HL-60 (cell line): Measurements from ENCODE around the gene SAG.

ENCODE experiments used
- REST ChIP-seq: IDR thresholded peaks from 2 replicates; pipeline ENCODE4 v1.6.1; 2012; ENCODE audit warnings: low read depth; ENCODE audit not compliant: insufficient replicate concordance
- TF ChIP-seq, protein P1 (sequence below): IDR thresholded peaks from one replicate; pipeline ENCODE4 v1.5.1; 2011; ENCODE audit warnings: low read length, control low read depth, inconsistent platforms; ENCODE audit not compliant: insufficient read depth

DNA sequence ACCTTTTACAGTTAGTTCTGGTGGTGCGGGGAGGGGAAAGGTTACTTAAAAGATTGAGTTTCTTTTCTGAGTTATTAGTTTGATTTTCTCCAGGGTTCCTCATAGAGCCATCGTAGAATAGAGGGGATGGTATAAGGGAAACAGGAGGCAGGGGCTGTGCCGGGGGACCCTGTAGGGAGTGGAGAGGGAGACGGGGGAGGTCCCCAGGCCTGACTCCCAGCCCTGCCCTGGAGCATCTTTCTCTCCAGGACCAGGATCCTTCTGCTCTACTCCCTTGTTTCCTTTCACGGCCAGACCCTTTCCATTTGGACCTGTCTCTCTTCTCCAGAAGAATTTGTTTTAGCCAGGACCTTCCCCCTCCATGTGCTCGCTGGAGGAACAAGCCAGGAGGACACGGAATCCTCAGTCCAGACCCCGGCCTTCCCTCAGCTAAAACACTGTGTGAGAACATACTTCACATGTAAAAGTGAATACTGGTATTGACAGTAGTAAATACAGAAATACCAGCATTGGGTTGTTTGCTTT lies 82.0 kb downstream of the SAG start:
- TF ChIP-seq, protein P1, sequence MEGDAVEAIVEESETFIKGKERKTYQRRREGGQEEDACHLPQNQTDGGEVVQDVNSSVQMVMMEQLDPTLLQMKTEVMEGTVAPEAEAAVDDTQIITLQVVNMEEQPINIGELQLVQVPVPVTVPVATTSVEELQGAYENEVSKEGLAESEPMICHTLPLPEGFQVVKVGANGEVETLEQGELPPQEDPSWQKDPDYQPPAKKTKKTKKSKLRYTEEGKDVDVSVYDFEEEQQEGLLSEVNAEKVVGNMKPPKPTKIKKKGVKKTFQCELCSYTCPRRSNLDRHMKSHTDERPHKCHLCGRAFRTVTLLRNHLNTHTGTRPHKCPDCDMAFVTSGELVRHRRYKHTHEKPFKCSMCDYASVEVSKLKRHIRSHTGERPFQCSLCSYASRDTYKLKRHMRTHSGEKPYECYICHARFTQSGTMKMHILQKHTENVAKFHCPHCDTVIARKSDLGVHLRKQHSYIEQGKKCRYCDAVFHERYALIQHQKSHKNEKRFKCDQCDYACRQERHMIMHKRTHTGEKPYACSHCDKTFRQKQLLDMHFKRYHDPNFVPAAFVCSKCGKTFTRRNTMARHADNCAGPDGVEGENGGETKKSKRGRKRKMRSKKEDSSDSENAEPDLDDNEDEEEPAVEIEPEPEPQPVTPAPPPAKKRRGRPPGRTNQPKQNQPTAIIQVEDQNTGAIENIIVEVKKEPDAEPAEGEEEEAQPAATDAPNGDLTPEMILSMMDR, result no peak
- no peak for TF ChIP-seq REST
